DND-41 (cell line): ENCODE results near the gene NXPE3.

Experiments
- ATAC-seq: fragments of 200-7000 bp; cut with Tn5 transposase; 3 replicates; pipeline ENCODE4 v1.9.1; 2021; ENCODE audit warnings: low read depth; ENCODE audit not compliant: insufficient read depth
- DNase-seq: peaks from one replicate; pipeline ENCODE4 v3.0.0-alpha.2; 2020
- H2AFZ ChIP-seq: 2 replicates; pipeline ENCODE4 v1.6.0; 2012; ENCODE audit warnings: low read depth, low read length
- H3K27ac ChIP-seq: 2 replicates; pipeline ENCODE4 v1.5.1; 2012; ENCODE audit warnings: low read length, inconsistent platforms
- H3K27me3 ChIP-seq: fragments of 200-600 bp; sonication (generic); 2 replicates; pipeline ENCODE4 v1.6.0; 2012; ENCODE audit warnings: low read length, mild to moderate bottlenecking, inconsistent platforms; ENCODE audit not compliant: insufficient read depth, poor library complexity
- H3K36me3 ChIP-seq: 2 replicates; pipeline ENCODE4 v1.5.1; 2012; ENCODE audit warnings: low read length, inconsistent platforms; ENCODE audit not compliant: insufficient read depth
- H3K4me1 ChIP-seq: 2 replicates; pipeline ENCODE4 v1.5.1; 2012; ENCODE audit warnings: mild to moderate bottlenecking, low read length; ENCODE audit not compliant: insufficient read depth
- H3K4me2 ChIP-seq: 2 replicates; pipeline ENCODE4 v1.6.0; 2012; ENCODE audit warnings: mild to moderate bottlenecking, moderate library complexity, low read length, inconsistent platforms; ENCODE audit not compliant: insufficient read depth
- H3K4me3 ChIP-seq, 2 experiments: fragments of 200-600 bp in 1 of 2; shearing (Covaris generic) in 1 of 2; 2 replicates each; pipeline ENCODE4 v1.5.1; 2012 to 2016; ENCODE audit warnings: inconsistent platforms in 2 of 2, low read length in 2 of 2, mild to moderate bottlenecking in 2 of 2, low read depth in 1 of 2, moderate library complexity in 1 of 2
- H3K79me2 ChIP-seq: 2 replicates; pipeline ENCODE4 v1.6.0; 2012; ENCODE audit warnings: low read length, inconsistent platforms; ENCODE audit not compliant: insufficient read depth
- H3K9ac ChIP-seq: 2 replicates; pipeline ENCODE4 v1.6.0; 2012; ENCODE audit warnings: low read depth, mild to moderate bottlenecking, inconsistent platforms, low read length, moderate library complexity
- H3K9me3 ChIP-seq: 2 replicates; pipeline ENCODE4 v1.5.1; 2012; ENCODE audit warnings: low read length, moderate library complexity, mild to moderate bottlenecking, inconsistent platforms; ENCODE audit not compliant: insufficient read depth, severe bottlenecking
- H4K20me1 ChIP-seq: 2 replicates; pipeline ENCODE4 v1.6.0; 2012; ENCODE audit warnings: low read length; ENCODE audit not compliant: insufficient read depth
- CTCF ChIP-seq: IDR thresholded peaks from 2 replicates; pipeline ENCODE4 v1.5.1; 2012; ENCODE audit warnings: borderline replicate concordance, low read length, moderate library complexity, mild to moderate bottlenecking; ENCODE audit not compliant: poor library complexity, severe bottlenecking; ENCODE audit errors: extremely low read depth
- EZH2 ChIP-seq: IDR thresholded peaks from 3 replicates; pipeline ENCODE4 v1.6.1; 2012; ENCODE audit warnings: borderline replicate concordance, low read depth, mild to moderate bottlenecking, moderate library complexity, low read length, inconsistent platforms; ENCODE audit not compliant: severe bottlenecking

Gene NXPE3

DNA sequence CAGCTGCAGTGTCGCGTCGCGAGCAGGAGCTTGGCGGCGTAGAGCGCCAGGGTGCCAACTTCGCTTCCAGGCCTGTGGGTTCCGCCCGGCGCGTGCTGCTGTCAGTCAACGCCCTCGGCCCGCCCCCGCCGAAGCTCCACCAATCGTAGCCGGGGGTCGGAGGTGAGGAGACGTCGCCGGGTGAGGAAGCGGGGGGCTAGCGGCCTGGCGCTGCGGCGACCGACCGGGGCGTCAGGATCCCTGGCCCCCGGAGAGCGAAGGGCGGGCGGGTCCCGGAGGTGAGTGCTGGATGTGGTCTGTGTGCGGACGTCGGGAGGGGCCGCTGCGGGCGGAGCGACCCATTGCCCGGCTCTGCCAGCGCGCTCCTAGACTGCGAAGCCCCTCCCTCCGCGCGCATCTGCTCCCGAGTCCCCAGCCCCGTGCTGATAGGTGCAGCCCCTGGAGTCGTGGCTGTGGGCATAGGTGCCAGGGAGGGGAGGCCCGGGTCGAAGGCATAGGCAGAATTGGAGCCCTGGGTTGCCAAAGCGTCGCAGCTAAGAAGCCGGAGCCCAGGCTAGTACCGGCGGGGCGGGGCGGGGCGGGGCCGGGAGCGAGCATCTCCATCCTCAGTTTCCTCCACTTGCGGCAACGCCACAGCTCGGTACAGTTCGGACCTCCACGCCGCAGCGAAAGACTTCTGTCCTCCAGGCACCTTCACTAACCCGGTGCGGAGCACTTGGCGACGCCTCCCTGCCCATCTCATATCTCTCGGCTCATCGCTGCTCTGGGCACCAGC is at the start of gene NXPE3:
Gene NXPE3 (plus strand): TSS at position 165 of the 775 bp plus-strand sequence. CDS start 6,386 bp downstream, outside the sequence.
- peak within 1 kb of the TSS; percentile 65 for H3K9ac ChIP-seq
- H3K4me3 ChIP-seq: peak within 1 kb of the TSS; percentile 63 to 66; a peak in 3 of 4 replicates
- TF ChIP-seq CTCF (no peak), EZH2 (no peak)
- peaks cover 28% of the 10 kb centered on the region for H3K79me2 ChIP-seq
- peak within 1 kb of the TSS; percentile 90 for H3K27ac ChIP-seq
- H3K36me3 ChIP-seq: peaks cover 15% of the 10 kb centered on the region
- DNase-seq: peak; percentile 95
- no peaks in the 10 kb centered on the region for H3K9me3 ChIP-seq
- H3K4me1 ChIP-seq: peaks cover 41% of the 10 kb centered on the region
- H4K20me1 ChIP-seq: peaks cover 3% of the 10 kb centered on the region; the same call in 1 of the 2 replicates
- ATAC-seq: peak; percentile 92
- no peaks in the 10 kb centered on the region for H3K27me3 ChIP-seq
- peak within 1 kb of the TSS; percentile 95 for H2AFZ ChIP-seq
- H3K4me2 ChIP-seq: peak within 1 kb of the TSS; percentile 78

GRCh38 chr3:101729586-101729985 is 49.4 kb upstream of the NXPE3 start:
- no peaks in the 10 kb centered on the region for H3K27me3 ChIP-seq
- DNase-seq (no peak), ATAC-seq (no peak)
- no peak overlapping the region for H3K4me2 ChIP-seq
- H3K9me3 ChIP-seq: no peaks in the 10 kb centered on the region
- TF ChIP-seq CTCF (no peak), EZH2 (no peak)
- H3K4me3 ChIP-seq: no peak overlapping the region
- no peak overlapping the region for H3K27ac ChIP-seq
- no peak overlapping the region for H2AFZ ChIP-seq
- peaks cover 19% of the 10 kb centered on the region for H3K4me1 ChIP-seq
- H3K36me3 ChIP-seq: peaks cover 75% of the 10 kb centered on the region
- peaks cover 37% of the 10 kb centered on the region for H3K79me2 ChIP-seq
- no peaks in the 10 kb centered on the region for H4K20me1 ChIP-seq
- H3K9ac ChIP-seq: no peak overlapping the region

DNA sequence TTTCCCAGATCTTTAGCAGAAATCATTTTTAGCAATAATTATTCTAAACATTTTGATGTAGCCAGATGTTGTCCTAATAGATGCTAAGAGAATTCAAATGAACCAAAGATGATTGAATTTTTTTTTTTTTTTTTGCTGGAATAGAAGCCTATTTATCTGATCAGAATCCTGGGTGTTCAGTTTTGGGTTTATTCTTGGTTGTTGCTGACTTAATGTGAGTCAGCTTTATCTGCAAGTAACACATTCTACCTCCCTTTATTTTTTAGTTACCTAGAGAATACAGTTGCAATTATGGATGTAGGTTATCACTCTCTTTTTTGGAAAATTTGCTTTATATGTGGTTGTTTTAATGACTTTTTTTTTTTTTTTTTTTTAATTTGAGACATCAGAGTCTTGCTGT is 48.2 kb upstream of the NXPE3 start:
- Histone ChIP-seq H3K27me3 (no peaks in the 10 kb centered on the region), H3K4me1 (peaks cover 15% of the 10 kb centered on the region), H3K9ac (no peak overlapping the region), H4K20me1 (no peaks in the 10 kb centered on the region), H3K27ac (no peak overlapping the region), H3K36me3 (peaks cover 87% of the 10 kb centered on the region), H3K4me3 (no peak overlapping the region), H3K79me2 (peaks cover 26% of the 10 kb centered on the region), H3K4me2 (no peak overlapping the region), H3K9me3 (no peaks in the 10 kb centered on the region), H2AFZ (no peak overlapping the region)
- no peak for DNase-seq
- TF ChIP-seq CTCF (no peak), EZH2 (no peak)
- no peak for ATAC-seq
